A204.1 (cell line): Measurements from ENCODE around the gene ERI3.

Experiments used
- FAIRE-seq: peaks from 2 replicates; lab custom pipeline; 2012; peaks lifted over from hg19 to GRCh38; lab: Jason Lieb, UNC

The ERI3 gene

DNA sequence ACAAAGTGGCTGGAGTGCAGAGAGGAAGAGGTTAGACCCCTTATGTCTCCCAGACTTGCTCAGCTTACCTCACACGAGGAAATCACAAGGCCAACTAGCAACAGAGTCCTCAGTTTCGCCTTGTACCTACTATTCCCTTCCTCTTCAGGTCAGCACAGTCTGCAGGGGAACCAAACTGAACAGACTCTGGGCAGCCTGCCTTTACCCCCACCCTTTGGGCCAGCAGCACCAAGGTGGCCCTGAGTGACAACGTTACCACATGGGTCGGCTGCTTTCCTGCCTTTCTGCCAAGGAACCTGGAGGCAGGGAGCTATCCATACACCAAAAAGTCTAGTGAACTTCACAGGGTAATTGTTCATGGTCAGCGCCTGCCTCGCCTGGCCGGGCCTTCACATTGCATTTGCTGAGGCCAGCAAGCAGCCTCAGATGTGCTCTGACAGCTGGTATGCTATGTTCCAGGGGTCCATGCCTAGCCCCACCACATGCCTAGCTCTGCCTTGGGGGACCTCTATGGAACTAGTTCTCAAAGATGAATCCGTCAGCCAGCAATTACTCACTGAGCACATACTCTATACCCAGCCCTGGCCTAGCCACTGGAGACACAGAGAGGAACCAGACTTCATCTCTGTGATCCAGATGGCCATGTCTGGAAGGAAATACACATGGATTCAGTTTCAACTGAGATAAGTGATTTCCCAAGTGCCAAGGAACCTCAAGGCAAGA, 72.2 kb downstream of the ERI3 start:
- FAIRE-seq: no peak

DNA sequence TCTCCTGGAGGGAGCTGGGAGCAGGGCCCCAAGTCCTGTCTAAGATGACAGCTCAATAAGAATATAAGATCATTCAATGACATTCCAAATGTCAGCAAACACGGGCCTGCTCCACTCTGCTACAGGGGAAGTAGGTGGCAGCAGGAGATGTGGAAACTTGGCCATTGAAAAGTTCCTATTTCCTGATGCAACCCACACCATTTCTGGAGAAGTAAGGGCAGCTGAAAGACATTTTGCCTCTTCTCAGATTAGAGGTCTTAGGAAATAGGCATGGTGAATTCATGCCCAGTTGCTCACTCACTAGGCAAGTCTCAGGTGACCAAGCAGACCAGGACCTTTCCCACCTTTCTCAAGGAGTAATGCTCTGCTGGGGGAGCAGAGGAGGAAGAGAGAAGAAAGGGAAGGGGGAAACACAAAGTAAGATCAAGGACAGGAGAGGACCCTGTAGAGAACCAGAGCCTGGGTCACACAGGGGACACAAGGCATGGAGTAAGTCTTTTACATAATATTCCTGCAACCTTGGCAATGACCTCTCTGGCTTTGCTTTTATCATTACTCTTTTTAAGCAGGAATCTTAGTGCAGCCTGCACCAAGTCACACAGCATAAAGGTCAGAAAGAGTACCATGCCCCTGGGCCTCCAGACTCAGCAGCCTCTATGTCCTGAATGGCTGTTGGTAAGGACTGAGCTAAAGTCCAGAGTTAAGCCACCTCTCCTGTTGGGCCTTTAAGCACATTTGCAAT, 72.9 kb downstream of the ERI3 start:
- FAIRE-seq: no peak

DNA sequence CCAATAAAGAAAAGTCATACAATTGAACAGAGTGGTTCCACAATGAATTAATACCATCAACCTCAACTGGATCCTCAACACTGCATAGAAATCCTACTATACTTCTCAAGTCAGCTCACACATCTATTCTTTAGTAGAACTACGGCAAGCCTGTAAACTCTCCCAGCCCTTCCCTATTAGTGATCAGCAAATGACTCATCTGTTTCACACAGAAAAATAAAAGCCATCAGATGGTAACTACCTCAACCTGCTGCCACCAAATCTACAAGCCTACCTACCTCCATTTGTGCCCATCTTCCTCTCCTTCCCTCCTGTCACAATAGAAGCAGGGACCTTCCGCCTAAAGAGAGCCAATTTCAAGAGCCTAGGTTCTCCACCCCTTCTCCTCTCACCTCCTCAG, 78.2 kb downstream of the ERI3 start:
- FAIRE-seq: no peak

DNA sequence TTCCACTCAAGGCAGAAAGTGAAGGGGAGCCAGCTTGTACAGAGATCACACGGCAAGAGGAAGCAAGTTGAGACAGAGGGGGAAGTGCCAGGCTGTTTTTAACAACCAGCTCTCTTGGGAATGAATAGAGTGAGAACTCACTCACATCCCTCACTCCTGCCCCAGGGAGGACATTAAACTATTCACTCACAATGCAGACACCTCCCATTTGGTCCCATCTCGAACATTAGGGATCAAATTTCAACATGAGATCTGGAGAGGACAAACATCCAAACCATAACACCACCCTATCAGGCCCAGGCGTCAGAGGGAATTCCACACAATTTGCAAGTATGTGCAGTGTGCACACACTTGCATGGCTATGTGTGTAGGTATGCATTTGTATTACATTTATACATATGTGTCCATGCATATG, 79.1 kb downstream of the ERI3 start:
- FAIRE-seq: no peak

DNA sequence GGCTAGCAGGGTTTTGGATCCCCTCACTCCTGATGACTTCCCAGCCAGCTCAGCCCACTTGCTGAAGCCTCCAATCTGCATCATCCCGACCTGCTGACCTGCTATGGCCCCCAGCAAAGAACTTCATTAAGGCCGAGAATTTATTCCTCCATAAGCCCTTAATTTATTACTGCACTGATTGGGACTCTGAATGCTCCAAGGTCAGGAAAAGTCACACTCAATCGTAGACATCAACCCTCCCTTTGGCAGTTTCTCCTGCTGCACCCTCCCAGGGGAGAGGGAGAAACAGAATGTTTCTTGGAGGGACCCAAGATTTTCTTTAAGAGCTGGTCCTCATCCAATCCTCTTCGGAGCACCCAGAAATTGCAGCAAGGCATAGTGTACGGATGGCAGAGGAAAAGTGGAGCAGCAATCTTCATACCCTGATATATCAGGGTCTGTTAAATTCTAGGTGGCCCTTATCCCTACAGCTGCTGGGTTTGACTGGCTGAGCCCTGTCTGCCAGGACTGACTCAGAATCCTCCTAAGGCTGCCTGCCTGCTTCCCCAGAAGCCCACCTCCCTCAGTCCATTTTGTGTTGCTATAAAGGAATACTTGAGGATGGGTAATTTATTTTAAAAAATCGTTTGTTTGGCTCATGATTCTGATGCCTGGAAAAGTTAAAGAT, 79.6 kb downstream of the ERI3 start:
- no peak for FAIRE-seq

DNA sequence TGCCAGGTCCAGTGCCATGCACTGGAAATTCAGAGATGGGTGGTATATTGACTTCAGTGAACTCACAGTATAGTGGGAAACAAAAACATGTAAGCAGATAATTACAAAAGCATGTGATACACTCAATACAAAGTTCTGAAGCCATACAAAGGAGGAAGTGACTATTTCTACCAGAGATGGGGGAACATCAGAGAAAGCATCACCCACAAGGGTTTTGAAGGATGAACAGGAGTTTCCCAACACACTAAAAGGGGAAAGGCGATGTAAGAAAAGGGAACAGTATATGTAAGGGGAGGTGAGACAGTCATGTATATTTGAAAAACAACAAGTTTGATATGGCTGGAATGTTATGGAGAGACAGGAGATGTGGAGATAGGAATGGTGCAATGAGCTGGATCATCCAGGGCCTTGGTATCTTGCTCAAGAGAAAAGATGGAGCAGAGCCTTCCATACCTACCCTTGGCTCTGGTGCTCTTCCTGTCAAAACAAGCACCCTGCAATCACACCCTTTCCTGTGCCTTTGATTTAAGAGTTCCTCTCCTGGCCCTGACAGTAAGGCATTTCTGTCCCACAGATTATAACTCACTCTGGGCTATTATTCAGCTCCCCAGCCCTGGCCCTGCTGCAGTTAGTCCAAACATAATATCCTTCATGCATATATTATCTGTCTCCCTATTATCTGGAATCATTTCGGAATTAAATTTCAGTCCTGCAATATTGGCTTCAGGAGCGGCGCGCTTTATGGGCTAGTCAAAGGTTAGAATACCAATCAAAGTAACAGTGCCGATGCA, 81.3 kb downstream of the ERI3 start:
- FAIRE-seq: no peak

DNA sequence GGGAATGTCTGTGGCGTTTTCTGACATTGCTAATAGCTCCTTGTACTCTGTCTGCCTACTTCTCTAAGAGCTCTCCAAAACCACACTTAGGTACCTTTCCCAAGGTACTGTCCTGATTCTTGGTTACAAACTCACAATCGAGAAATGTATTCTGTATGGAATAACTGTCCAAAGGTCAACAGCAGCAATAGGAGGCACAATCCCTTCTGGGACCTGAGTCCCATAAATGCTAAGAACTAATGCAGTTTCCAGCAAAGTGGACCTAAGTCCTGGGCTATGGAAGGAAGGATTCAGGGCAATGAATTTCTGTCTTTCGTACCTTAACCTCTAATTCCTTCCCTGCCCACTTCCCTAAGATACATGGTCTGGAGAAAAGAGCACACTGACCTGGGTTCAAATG, 82.1 kb downstream of the ERI3 start:
- FAIRE-seq: no peak

DNA sequence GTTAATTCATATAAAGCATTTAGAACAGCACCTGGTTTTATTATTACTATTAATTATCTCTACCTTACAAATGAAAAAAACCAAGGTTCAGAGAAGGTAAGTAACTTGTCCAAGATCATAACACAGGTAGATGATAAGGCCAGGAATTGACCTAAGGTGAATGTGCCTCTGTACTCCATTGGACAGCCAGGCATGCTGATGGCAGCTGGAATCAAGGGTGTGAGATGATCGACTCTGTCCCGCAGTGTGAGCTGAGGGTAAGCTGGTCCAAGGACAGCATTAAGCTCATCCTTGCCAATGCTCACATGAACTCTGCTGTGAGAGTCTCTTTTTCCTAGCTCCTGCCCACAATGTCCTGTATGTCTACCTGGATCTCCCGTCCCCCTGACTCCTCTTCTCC, 83.4 kb downstream of the ERI3 start:
- no peak for FAIRE-seq

DNA sequence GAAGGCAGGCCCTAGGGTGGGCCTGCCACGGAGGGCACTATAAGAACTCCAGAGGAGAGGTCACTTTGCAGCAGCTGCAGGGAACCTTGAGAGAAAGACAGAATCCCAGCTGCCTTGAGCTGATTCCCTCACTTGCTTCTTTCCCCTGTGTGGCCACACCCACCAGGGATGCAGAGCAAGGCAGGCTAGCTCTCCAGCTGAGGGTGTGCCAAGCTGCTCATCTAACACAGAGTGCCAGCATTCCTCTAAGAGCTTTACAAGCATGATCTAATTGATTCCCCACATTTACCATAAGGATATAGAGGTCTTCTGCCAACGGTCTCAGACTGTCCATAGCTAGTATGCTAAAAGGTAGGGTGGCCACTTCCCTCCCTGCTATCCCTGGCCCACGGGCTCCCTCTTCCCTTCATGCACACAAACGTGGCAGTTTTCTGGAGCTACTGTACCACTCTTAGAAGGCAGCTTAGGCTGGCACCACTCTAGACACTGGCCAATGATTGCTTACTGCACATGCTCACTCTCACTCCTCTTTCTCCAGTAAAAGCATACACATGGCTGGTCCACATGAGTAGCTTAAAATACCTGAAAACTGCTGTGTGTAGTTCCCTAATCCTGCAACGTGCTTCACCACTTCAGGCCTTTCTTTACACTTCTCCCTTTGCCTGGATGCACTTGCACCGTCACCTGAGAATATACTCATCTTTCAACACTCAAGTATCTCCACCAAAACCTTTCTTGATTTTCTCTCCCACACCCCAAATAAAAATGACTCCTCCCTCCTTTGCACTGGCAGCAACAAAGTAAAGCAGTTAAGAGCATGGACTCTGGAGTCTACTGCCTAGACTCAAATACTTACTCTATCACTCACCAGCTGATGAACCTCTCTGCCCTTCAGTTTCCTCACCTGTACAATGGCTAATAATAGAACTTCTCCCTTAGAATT, 84.1 kb downstream of the ERI3 start:
- FAIRE-seq: no peak

DNA sequence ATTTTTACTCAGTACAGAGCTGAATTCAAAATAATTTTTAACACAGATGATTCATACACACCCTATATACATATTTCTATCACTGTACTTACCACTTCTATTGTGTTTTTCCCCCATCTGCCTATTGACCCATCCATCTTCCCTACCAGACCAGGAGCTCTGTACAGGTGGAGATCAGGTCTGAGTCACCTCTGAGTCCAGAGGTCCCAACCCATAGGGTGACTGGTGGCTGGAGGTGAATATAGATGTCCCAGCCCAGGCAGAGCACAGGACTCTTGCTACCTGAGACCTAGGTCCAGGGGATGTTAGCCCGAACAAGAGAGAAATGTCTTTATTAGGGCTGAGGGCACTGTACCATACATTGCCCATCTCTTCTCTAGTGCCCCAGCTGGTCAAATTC, 87.0 kb downstream of the ERI3 start:
- no peak for FAIRE-seq

DNA sequence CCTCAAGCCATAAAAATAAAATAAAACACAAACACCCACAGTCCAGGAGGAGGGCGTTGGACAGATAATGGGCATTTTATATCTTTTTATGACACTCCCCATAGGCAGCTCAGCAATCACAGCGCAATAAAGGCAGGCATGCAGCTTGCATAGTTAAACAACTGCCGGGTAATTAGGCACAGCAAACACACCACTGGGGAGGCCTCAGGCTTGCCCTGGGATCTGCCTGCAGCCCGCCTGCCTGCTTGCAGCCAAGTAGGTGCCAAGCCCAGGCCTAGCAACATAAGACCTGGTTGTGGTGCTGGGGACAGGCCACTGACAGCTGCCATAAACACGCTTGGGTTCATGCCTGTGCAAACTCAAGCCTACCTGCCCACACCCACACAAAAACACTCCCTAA, 87.6 kb downstream of the ERI3 start:
- no peak for FAIRE-seq

DNA sequence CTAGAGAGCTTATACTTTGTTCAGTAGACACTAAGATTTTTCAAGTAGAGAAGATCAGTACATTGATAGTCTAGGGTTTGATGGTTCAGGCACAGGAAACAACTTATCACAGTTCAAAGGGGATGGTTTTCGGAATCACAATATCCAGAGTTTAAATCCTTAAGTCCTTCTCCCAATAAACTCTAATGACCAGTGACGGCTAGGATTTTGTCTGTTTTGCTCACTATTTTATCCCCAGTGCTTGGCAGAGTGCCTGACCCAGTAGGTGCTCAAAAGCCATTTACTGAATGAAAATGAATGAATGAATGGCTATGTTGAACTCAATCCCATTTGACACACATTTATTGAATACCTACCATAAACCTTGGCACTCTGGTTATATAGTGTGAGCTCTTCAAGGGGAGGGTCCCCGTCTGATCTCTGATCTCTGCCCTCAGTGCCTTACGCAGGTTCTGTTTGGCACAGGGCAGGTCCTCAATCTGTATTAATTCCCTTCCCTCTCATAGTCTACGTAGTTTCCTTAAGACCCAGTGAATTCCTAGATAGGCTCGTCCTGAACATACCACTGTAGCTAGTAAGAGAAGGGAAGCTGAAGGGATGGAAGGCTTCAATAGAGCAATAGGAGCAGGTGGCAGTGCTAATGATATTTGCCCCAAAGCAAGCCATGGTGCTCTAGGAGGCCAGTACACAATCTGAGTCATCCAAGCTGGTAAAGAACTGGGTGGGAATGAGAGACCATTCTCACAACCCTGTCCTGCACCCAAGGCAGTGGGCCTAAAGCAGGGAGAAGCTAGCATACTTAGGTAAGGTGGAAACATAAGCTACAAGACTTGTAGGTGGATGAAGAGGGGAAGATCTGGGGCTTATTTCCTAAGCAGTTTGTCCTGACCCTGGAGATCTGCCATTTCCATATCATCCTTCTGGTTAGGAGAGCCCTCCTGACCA, 88.4 kb downstream of the ERI3 start:
- FAIRE-seq: no peak

DNA sequence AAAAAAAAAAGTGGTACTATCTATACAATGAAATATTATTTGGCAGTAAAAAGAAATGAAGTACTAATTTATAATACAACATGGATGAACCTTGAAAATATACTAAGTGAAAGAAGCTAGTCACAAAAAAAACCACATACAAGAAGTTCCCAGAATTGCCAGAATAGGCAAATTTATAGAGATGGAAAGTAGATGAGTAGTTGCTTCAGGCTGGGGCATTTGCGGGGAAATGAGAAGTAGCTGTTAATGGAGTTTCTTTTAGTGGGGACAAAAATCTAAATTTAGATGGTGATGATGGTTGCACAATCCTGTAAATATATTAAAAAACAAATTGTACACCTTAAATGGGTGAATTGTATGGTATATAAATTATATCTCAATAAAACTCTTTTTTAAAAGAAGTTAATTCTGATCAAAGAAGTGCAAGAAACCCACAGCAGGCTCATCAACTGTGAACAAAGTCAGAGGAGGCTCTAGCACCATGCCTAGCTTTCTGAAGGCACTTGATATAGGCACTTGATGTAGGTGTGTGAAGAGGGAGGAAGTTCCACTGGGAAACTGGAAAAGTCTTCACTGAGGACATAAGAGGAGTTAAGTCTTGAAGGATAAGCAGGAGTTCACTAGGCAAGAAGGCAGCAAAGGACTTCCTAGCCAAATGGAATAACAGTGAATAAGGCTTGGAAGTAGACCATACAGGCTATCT, 89.2 kb downstream of the ERI3 start:
- no peak for FAIRE-seq

DNA sequence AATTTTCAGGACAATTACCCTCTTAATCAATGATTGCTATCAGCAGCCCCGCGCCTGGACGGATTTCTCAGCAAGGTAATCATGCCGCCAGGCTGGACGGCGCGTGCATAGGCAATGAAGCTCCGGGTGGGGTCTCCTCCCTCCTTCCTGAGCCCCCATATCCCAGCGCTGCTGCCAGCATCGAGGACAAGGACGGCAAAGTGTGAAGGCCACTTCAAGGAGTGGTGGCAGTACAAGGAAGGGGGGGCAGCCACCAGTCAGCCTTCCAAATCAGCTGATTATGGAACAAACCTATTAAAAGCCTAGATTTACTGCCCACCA, 90.6 kb downstream of the ERI3 start:
- no peak for FAIRE-seq

DNA sequence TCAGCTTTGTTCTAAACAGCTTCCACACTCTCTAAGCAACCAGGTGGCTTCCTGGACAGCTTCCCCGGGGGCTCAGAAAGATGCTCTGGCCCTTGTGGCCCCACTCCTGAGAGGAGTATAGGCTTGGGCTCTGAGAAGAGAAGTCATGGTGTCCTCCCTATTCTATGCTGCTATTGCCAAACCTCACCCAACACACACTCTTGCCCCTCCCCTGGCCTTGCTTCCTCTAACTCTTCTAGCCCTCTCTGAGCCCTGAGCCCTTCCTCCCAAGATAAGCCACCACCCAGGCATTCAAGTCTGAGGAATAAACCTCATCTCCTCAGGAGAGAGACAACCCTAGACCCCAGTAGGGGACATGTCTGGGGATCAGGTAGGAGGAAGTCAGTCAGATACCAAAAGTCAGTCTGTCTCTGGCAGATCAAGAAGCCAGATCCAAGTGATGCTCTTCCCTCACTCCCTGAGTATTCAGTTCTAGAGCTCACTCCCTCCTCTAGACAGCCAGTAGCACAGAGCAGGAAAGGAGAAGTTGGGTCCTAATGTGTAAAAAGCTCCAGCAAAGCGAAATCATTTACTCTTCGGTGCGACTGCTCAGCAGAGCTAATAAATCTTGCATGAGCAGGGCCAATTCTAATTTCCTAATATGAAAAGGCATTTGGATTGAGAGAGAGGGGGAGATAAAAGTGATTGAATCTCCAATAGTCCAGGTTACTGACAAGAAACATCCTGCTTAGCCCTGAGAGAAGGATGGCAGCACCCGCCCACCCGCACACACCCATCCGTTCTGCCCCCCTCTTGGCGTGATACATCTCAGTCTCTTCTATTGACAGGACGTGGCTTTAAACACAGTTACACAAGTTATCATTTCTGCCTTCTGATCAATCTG, 91.2 kb downstream of the ERI3 start:
- FAIRE-seq: no peak

DNA sequence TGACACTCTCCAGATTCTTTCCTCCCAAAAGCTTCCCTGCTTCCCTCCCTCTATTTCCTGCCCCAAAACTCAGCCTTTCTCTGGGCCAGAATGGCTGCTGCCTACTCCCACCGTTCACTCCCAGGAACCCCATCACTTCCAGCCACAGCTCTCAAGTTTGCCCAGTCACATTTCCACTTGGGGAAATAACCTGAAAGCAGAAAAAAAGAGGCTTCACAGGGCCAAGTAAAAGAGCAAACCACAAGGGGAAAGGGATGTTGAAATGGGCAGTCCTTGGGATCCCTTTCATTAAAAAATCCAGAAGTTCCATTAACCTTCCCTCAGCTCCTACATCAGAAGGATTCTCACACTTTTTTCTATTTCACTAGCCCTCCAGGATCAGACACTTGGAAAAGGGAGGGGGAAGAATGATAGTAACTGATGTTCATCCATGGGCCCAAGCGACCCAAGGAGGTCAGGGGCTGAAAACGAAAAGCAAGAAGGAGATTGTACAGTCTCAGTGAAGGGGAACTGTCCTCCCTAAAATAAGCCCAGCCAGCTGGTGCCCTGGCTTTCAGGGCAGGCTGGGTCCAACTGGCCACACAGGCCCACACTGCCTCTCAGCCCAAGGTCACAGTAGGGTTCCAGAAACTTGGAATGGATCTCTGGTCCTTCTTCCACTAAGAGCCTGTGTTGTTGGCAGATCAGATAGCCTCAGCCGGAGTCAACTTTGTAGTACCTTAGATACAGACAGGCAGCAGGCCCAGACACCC, 92.1 kb downstream of the ERI3 start:
- FAIRE-seq: no peak

DNA sequence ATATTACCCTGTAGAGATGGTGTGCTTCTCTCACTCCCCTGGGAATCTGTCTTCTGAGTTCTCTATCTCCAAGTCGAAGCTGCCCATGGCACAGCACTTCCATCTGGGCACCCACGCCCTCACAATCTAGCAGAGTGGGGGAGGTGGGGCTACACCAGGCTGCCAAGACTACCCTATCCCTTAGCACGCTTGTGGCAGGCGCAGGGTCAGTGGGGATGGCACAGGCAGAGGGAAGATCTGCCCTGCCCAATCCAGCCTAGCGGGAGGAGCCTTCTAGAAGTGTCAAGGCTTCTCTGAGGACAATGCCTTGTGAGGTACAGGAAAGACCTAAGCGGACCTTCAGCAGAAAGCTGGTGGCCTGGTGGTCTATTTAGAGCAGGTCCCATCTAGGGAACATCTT, 92.6 kb downstream of the ERI3 start:
- no peak for FAIRE-seq

DNA sequence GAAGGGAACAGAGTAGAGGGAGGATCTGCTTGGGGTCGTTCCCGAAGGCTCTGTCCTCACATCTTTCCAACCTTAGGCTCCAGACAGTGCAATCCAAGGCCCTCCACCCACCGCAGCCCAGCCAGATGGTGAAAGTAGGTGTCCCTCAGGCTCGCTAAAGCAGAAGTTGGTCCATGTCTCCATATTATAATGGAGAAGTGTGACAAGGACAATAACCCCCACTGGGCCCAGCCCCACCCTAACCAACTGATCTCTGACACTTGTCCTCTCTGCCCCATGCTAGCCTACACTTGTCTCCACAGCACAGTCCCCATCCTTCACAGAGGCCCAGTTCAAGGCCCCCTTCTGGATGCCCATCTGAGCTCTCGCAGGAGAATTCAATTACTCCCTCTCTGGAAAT, 93.1 kb downstream of the ERI3 start:
- no peak for FAIRE-seq
